COLO668 (cell line): ENCODE measurements around the gene AKT1.
"Not testable (repeated sequence)": the region's sequence is repeated elsewhere in the genome, so short reads cannot be mapped to it uniquely, and the experiment has no call there.

Experiments
- DNase-seq: peaks from one replicate; lab custom pipeline; 2025; ENCODE audit not compliant: unreplicated experiment; lab: John Stamatoyannopoulos, UW

AKT1 gene

GRCh38 chr14:104819361-104819781 lies 23.8 kb upstream of the AKT1 start:
- DNase-seq, result no peak

DNA sequence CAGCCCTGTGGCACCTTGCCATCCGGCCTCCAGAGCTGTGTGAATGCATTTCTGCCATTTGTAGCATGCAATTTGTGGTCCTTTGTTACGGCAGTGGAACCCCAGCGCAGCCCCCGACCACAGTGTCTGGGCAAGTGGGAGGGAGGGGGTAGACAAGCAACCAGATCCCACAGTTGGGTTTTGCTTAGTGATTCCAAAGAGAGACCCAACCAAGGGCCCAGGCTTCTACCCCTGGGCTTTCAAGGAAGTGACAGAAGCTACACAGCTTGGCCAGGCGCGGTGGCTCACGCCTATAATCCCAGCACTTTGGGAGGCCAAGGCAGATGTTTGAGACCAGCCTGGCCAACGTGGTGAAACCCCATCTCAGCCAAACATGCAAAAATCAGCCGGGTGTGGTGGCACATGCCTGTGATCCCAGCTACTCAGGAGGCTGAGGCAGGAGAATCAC lies 23.2 kb upstream of the AKT1 start:
- DNase-seq, result no peak

DNA sequence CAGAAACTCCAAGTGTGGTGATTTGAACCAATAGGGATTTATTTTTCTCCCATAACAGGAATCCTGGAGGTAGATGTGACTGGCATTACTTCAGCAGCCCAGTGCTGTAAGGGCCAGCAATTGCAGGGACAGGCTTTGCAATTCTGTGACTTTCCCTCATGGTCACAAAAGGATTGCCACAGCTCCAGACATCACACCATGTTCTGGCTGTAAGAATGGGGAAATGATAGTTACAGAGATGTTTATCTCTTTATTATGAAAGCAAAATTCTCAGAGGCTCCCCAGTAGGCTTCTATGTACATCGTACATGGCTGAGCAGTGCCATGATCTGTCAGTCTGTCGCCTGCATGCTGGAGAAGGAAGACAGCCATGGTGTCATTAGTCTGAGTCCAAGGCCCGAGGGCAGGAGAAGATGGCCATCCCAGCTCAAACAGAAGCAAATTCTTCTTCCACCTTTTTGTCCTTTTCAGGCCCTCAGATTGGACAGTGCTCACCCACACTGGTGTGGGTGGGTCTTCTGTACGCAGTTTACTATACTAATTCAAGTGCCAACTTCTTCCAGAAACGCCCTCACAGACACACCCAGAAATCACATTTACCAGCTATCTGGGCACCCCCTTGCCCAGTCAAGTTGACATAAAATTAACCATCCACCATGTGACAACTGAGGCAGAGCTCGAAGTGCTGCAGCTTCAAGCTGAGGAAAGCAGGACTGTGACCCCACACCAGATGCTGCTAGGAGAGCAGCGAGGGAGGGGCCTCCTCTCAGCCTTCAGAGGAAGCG lies 22.6 kb upstream of the AKT1 start:
- DNase-seq, result no peak

GRCh38 chr14:104816616-104816884 lies 21.0 kb upstream of the AKT1 start:
- no peak for DNase-seq

GRCh38 chr14:104814701-104815100 lies 19.2 kb upstream of the AKT1 start:
- DNase-seq, result not testable (repeated sequence)

DNA sequence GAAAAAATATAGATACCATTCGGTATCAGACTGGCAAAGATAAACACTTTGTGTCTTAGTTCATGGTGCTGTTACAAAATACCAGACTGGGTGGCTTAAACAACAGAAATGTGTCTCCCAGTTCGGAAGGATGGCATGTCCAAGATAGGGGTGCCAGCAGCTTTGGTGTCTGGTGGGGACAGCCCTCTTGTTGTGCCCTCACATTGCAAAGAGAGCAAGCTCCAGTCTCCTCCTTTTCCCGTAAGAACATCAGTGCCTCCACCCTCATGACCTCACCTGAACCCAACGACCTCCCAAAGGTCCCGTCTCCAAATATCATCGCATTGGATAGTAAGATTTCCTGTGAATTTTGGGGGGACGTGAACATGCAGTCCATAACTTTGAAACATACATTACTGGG lies 17.7 kb upstream of the AKT1 start:
- DNase-seq, result no peak

DNA sequence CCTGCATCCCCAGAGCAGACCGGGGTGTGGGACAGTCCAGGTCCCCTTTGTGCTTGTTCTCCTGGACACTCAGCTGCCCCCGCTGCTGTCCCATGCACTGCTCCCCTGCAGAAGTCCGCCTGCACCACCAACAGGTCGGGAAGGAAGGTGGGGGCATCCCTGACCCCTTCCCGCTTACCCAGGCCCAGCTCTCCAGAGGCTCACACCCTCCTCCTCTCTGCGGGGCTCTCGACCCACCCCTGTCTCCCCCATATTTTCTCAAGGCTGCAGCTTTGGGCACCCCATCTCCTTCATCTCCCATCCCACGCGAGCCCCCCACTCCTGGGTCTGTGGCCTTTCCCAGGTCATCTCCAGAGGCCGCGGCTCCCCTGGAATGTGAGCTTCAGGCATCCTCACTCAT lies 14.8 kb upstream of the AKT1 start:
- DNase-seq, result no peak

GRCh38 chr14:104808456-104808855 lies 12.9 kb upstream of the AKT1 start:
- DNase-seq, result no peak

DNA sequence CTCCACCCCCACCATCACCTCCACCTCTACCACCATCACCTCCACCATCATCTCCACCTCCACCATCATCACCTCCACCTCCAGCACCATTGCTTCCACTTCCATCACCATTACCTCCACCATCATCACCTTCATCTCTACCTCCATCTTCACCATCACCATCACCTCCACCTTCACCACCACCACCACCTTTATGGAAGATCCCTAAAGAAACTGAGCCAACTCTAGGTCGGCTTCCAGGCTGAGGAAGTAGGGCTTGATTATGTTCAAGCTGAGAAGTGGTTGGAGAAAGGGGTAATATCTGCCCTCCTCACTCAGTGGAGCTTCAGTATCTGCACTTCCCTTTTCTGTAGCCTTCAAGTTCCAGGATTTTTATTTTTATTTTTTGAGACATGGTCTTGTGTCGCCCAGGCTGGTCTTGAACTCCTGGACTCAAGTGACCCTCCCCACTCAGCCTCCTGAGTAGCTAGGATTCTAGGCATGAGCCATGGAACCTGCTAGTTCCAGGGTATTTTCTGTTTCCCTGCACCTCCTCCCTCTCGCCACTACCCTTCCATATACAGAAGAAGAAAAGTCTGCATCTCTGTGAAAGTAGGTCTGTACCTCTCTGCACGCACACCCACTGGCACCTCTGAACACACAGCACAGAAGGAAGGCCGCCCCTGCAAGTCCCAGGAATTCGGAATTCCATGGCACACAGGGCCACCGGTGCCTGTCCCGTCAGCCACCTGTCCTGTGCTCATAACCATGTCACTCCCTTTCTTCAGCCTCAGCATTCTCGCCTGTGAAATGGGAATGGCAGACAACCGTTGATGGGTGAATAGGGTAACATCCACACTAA lies 11.3 kb upstream of the AKT1 start:
- no peak for DNase-seq

GRCh38 chr14:104805941-104806624 lies 10.5 kb upstream of the AKT1 start:
- no peak for DNase-seq

DNA sequence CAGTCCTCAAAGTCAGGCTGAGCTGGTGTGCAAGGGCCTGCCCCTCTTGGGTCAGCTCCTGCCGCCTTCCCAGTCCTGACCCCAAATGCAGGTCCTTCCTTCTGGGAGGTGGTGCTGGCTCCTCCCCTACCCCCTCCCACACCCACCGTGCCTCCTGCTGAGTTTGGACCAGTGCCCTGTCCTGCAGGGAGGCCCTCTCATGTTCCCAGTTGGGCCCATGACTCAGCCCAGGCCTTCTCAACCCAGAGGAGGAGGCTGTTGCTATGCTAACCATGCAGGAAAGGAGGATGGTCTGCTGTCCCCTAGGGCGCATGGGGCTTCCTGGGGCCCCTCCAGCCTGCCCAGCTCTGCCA lies 9.8 kb upstream of the AKT1 start:
- peak; percentile 32 for DNase-seq

DNA sequence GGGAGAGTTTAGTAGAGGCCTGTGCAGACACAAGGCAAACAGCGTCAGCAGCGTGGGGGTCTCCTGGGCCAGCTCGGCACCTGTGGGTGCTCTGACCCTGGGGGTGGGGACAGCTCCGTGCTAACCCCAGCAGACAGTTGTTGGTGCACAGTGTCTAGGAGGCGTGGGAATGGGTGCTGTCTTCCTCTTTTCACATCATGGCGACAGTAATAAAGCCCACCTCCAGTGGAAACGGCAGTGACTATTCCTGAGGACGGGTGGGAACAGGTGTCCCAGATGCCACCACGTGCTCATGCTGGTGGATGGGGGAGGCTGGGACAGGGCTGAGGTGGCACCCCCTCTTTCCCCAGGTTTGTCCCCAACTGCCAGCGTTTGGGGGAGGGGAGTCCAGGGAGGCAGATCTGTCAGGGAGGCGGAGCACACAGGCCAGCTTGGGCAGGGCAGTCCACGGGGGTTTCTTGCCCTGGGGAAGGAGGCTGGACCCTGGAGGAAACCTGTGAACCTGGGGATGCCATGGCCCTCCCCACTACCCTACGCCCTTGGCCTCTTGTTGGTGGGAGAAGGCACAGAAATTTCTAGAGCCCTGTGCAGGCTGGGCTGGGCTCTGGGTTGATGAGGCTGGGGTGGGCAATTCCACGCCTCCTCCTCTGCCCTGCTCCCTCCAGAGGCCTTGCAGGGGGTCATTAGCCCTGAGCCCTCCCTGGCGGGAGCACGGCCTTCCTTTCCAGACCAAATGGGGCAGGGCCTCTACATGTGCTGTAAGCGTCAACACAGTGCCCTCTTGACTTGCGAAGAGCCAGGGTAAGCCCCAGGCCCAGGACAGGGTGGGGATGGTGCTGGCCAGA lies 9.2 kb upstream of the AKT1 start:
- DNase-seq, result no peak

DNA sequence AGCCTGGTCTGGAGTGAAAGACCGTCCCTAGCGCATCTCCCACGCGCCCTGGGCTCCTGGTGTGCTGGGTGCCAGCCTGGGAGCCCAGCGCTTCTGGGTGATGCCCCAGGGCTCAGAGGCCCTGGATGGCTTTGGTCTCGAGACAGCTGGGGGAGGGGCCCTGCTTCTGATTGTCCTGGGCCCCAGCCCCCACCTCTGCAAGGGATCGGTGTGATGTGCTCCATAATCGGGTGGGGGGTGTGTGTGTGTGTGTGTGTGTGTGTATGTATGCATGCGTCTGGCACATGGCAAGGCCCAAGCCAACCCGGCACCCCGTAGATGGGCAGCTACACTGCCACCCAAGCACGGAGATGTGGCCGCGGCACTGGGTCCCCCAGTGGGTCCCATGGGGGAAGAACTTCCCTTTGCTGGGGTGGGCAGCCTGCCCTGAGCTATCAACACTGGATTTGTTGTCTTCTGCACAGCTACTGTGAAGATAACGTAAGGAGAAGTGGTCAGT lies 8.4 kb upstream of the AKT1 start:
- peak; percentile 43 for DNase-seq

DNA sequence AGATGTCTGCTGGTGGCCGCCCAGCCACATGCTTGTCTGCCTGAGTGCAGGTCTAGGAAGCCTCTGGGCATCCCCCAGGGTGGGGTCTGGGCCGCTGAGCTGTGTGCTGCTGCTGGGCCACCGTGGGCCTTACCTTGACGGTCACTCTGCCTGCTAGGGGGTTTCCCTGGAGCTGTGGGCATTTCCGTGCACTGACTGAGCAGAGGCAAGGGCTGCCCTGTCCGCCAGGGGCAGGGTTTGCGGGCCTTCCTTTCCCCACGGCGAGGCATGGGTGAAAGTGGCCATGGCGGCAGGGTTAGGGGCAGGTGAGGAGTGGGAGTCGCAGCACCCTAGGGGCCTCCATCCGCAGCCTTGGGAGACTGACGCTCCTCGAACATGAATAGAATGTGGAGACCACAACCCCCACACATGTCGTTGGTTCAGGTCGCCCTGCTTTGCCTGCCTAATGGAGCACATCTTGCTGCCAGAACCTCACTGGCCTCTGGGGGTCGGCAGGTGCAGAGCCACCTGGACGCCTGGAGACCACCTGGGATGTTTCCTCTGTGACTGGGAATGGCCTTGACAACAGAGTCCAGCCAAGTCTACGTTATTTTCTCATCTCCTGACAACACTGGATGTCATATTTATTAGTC lies 7.8 kb upstream of the AKT1 start:
- DNase-seq, result no peak

GRCh38 chr14:104802394-104803184 lies 7.0 kb upstream of the AKT1 start:
- no peak for DNase-seq

DNA sequence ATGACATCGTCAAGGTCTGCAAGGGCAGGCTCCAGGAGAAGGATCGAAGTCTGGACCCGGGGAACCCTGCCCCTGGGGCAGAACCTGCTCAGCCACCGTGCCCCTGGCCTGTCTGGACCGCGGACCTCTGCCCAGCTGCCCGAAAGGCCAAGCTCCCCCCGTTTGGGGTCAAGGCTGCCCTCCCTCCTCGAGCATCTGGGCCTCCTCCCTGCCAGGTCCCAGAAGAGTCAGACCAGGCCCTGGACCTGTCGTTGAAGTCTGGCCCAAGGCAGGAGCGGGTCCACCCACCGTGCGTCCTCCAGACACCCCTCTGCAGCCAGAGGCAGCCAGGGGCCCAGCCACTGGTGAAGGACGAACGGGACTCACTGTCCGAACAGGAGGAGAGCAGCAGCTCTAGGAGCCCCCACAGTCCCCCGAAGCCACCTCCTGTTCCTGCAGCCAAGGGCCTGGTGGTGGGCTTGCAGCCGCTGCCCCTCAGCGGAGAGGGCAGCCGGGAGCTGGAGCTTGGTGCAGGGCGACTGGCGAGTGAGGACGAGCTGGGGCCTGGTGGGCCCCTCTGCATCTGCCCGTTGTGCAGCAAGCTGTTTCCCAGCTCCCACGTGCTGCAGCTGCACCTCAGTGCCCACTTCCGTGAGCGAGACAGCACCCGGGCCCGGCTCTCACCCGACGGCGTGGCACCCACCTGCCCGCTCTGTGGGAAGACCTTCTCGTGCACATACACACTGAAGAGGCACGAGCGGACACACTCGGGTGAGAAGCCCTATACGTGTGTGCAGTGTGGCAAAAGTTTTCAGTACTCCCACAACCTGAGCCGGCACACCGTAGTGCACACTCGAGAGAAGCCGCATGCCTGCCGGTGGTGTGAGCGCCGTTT lies 6.2 kb upstream of the AKT1 start:
- no peak for DNase-seq

- DNase-seq, result peak; percentile 92
Measured at GRCh38 chr14:104800771-104801519, 5.4 kb upstream of the AKT1 start, which contains the start of gene ZBTB42. ZBTB42 (plus strand) TSS chr14:104801101; CDS start chr14:104801198, 97 bp downstream.
